ENCODE data around the gene GPR149. TPM values are rescaled to one million over a fixed set of nuclear protein-coding genes. Genes with fewer than 3 reads are reported as not detected.

Gene GPR149
- total RNA-seq, 1 donor from 2014 or later = not detected

GRCh38 chr3:154431043-154431442 is 1.1 kb upstream of the GPR149 start:
- FAIRE-seq (no peak), DNase-seq (ENCODE audit: low read depth) (peak; percentile 47)
- no peak for TF ChIP-seq CTCF (IDR thresholded peaks at IDR 0.05; ENCODE audit: insufficient read depth, low read length, severe bottlenecking)
- no peak overlapping the region for H3K4me3 ChIP-seq (ENCODE audit: low read depth, low read length)
- no peaks in the 10 kb centered on the region for H3K36me3 ChIP-seq (ENCODE audit: control insufficient read depth, insufficient read depth, low read length)
- peaks cover 20% of the 10 kb centered on the region for H3K27me3 ChIP-seq (ENCODE audit: control insufficient read depth, insufficient read depth, low read length)

GRCh38 chr3:154428286-154429206 is 1.4 kb downstream of the GPR149 start:
- H3K27me3 ChIP-seq (ENCODE audit: control insufficient read depth, insufficient read depth, low read length) = peaks cover 20% of the 10 kb centered on the region
- FAIRE-seq (no peak), DNase-seq (ENCODE audit: low read depth) (no peak)
- no peak overlapping the region for H3K4me3 ChIP-seq (ENCODE audit: low read depth, low read length)
- no peaks in the 10 kb centered on the region for H3K36me3 ChIP-seq (ENCODE audit: control insufficient read depth, insufficient read depth, low read length)
- no peak for TF ChIP-seq CTCF (IDR thresholded peaks at IDR 0.05; ENCODE audit: insufficient read depth, low read length, severe bottlenecking)

GRCh38 chr3:154427685-154428285 is 2.2 kb downstream of the GPR149 start:
- Histone ChIP-seq H3K4me3 (ENCODE audit: low read depth, low read length) (no peak overlapping the region), H3K27me3 (ENCODE audit: control insufficient read depth, insufficient read depth, low read length) (peaks cover 20% of the 10 kb centered on the region), H3K36me3 (ENCODE audit: control insufficient read depth, insufficient read depth, low read length) (no peaks in the 10 kb centered on the region)
- TF ChIP-seq CTCF (IDR thresholded peaks at IDR 0.05; ENCODE audit: insufficient read depth, low read length, severe bottlenecking) = no peak
- DNase-seq (ENCODE audit: low read depth) = no peak
- FAIRE-seq = no peak

GRCh38 chr3:154422694-154423093 is 7.3 kb downstream of the GPR149 start:
- Histone ChIP-seq H3K27me3 (ENCODE audit: control insufficient read depth, insufficient read depth, low read length) (peaks cover 4% of the 10 kb centered on the region), H3K36me3 (ENCODE audit: control insufficient read depth, insufficient read depth, low read length) (no peaks in the 10 kb centered on the region), H3K4me3 (ENCODE audit: low read depth, low read length) (no peak overlapping the region)
- TF ChIP-seq CTCF (IDR thresholded peaks at IDR 0.05; ENCODE audit: insufficient read depth, low read length, severe bottlenecking) = no peak
- FAIRE-seq (no peak), DNase-seq (ENCODE audit: low read depth) (no peak)

GRCh38 chr3:154421083-154421482 is 8.9 kb downstream of the GPR149 start:
- Histone ChIP-seq H3K27me3 (ENCODE audit: control insufficient read depth, insufficient read depth, low read length) (no peaks in the 10 kb centered on the region), H3K36me3 (ENCODE audit: control insufficient read depth, insufficient read depth, low read length) (no peaks in the 10 kb centered on the region), H3K4me3 (ENCODE audit: low read depth, low read length) (no peak overlapping the region)
- FAIRE-seq (no peak), DNase-seq (ENCODE audit: low read depth) (peak; percentile 9)
- no peak for TF ChIP-seq CTCF (IDR thresholded peaks at IDR 0.05; ENCODE audit: insufficient read depth, low read length, severe bottlenecking)
